ENCODE measurements around the gene APLP2. TPM values are rescaled to one million over a fixed set of nuclear protein-coding genes. Genes with fewer than 3 reads are reported as not detected.
A peak's percentile ranks its signal among the peaks of the same experiment; 100 is the strongest.

APLP2 gene
- total and polyA plus RNA-seq, 4 donors = 235 to 532 (median 524) TPM

GRCh38 chr11:130118636-130119387 is 49.1 kb downstream of the APLP2 start:
- ATAC-seq (ENCODE audit: insufficient read depth, low FRiP score) (no peak), DNase-seq (no peak)
- Histone ChIP-seq H3K27ac (ENCODE audit: low read depth in 1 of 2, low read length in 1 of 2) (peak overlapping the region in 1 of 2 donors; percentile 4), H3K4me3 (no peak overlapping the region), H3K4me1 (ENCODE audit: control insufficient read depth in 5 of 5, insufficient read depth in 5 of 5, low read length in 5 of 5) (peaks cover 0 to 14% (median 5%) of the 10 kb centered on the region in 5 donors), H3K9ac (ENCODE audit: insufficient read depth in 1 of 2, low read length in 2 of 2) (no peak overlapping the region), H3K9me3 (ENCODE audit: control insufficient read depth in 4 of 4, insufficient read depth in 3 of 4, low read length in 3 of 4) (no peaks in the 10 kb centered on the region), H3K36me3 (ENCODE audit: control insufficient read depth in 4 of 4, insufficient read depth in 4 of 4, low read length in 4 of 4) (peaks cover 13 to 16% (median 15%) of the 10 kb centered on the region in 4 donors), H3K27me3 (ENCODE audit: control insufficient read depth in 3 of 3, insufficient read depth in 3 of 3, low read length in 2 of 3) (no peaks in the 10 kb centered on the region)
- WGBS, 2 donors = 57 to 70% methylated on average over 9 of the region's 9 CpGs
- TF ChIP-seq, protein P1, sequence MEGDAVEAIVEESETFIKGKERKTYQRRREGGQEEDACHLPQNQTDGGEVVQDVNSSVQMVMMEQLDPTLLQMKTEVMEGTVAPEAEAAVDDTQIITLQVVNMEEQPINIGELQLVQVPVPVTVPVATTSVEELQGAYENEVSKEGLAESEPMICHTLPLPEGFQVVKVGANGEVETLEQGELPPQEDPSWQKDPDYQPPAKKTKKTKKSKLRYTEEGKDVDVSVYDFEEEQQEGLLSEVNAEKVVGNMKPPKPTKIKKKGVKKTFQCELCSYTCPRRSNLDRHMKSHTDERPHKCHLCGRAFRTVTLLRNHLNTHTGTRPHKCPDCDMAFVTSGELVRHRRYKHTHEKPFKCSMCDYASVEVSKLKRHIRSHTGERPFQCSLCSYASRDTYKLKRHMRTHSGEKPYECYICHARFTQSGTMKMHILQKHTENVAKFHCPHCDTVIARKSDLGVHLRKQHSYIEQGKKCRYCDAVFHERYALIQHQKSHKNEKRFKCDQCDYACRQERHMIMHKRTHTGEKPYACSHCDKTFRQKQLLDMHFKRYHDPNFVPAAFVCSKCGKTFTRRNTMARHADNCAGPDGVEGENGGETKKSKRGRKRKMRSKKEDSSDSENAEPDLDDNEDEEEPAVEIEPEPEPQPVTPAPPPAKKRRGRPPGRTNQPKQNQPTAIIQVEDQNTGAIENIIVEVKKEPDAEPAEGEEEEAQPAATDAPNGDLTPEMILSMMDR (IDR thresholded peaks at IDR 0.05; ENCODE audit: control extremely low read depth, extremely low read depth) = no peak

DNA sequence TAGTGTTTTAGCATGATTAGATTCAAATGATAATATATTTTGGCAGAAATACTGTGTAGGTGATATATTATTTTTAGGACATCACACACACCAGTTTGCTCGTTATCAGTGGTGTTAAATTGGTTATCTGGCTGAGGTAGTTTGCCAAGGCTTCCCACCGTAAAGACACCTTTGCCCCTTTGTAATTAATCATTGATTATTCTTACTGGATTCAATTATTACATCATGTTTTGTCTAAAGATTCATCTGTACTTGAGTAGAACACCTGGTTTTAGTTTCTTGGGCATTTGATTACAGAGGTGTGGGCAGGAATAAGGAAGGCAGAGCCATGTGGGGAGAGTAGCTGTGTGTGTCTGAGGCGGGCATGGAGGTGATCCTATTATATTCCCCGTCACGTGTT is 50.4 kb downstream of the APLP2 start:
- H3K9me3 ChIP-seq (ENCODE audit: control insufficient read depth in 4 of 4, insufficient read depth in 3 of 4, low read length in 3 of 4) = no peaks in the 10 kb centered on the region
- no peak overlapping the region for H3K4me3 ChIP-seq
- peaks cover 0 to 18% (median 3%) of the 10 kb centered on the region in 5 donors for H3K4me1 ChIP-seq (ENCODE audit: control insufficient read depth in 5 of 5, insufficient read depth in 5 of 5, low read length in 5 of 5)
- ATAC-seq (ENCODE audit: insufficient read depth, low FRiP score) (no peak), DNase-seq (no peak)
- no peak overlapping the region for H3K9ac ChIP-seq (ENCODE audit: insufficient read depth in 1 of 2, low read length in 2 of 2)
- H3K27me3 ChIP-seq (ENCODE audit: control insufficient read depth in 3 of 3, insufficient read depth in 3 of 3, low read length in 2 of 3) = no peaks in the 10 kb centered on the region
- peaks cover 14 to 21% (median 16%) of the 10 kb centered on the region in 4 donors for H3K36me3 ChIP-seq (ENCODE audit: control insufficient read depth in 4 of 4, insufficient read depth in 4 of 4, low read length in 4 of 4)
- H3K27ac ChIP-seq (ENCODE audit: low read depth in 1 of 2, low read length in 1 of 2) = no peak overlapping the region
- TF ChIP-seq, protein P1 (IDR thresholded peaks at IDR 0.05; ENCODE audit: control extremely low read depth, extremely low read depth) = no peak
- 91% methylated on average over 5 of the region's 5 CpGs for WGBS, 2 donors

DNA sequence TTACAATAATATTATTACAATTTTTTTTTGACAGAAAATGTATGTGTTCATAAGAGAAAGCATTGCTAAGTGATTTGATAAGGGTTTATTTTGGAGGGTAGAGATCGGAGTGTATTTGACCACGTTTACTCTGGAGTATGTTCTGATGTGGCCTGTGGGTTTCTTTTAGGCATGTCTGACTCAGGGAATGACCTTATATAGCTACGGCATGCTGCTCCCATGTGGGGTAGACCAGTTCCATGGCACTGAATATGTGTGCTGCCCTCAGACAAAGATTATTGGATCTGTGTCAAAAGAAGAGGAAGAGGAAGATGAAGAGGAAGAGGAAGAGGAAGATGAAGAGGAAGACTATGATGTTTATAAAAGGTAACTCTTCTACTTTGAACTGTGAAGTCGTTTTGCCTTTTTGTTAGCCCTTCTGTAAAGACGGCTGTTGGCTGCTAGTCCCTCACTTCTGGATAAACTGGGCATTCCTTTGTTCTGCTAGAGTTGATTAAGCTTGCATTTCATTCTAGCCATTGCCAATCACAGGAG is 51.8 kb downstream of the APLP2 start:
- no peak for DNase-seq
- ATAC-seq (ENCODE audit: insufficient read depth, low FRiP score) = no peak
- H3K4me3 ChIP-seq = no peak overlapping the region
- TF ChIP-seq, protein P1 (IDR thresholded peaks at IDR 0.05; ENCODE audit: control extremely low read depth, extremely low read depth) = no peak
- H3K9me3 ChIP-seq (ENCODE audit: control insufficient read depth in 4 of 4, insufficient read depth in 3 of 4, low read length in 3 of 4) = no peaks in the 10 kb centered on the region
- H3K9ac ChIP-seq (ENCODE audit: insufficient read depth in 1 of 2, low read length in 2 of 2) = no peak overlapping the region
- peaks cover 0 to 20% (median 3%) of the 10 kb centered on the region in 5 donors for H3K4me1 ChIP-seq (ENCODE audit: control insufficient read depth in 5 of 5, insufficient read depth in 5 of 5, low read length in 5 of 5)
- H3K27ac ChIP-seq (ENCODE audit: low read depth in 1 of 2, low read length in 1 of 2) = peak overlapping the region; percentile 20 to 47
- no peaks in the 10 kb centered on the region for H3K27me3 ChIP-seq (ENCODE audit: control insufficient read depth in 3 of 3, insufficient read depth in 3 of 3, low read length in 2 of 3)
- peaks cover 14 to 26% (median 20%) of the 10 kb centered on the region in 4 donors for H3K36me3 ChIP-seq (ENCODE audit: control insufficient read depth in 4 of 4, insufficient read depth in 4 of 4, low read length in 4 of 4)
- 52 to 57% methylated on average over 5 of the region's 5 CpGs for WGBS, 2 donors
